NCI-H2081 treated with DMSO at 0.1 percent for 48 hours (cell line): ENCODE results near the gene RAB3A.
"Not testable (repeated sequence)": the region's sequence is repeated elsewhere in the genome, so short reads cannot be mapped to it uniquely, and the experiment has no call there.

ENCODE experiments used
- DNase-seq: peaks from one replicate; lab custom pipeline; 2025; lab: John Stamatoyannopoulos, UW

RAB3A gene

DNA sequence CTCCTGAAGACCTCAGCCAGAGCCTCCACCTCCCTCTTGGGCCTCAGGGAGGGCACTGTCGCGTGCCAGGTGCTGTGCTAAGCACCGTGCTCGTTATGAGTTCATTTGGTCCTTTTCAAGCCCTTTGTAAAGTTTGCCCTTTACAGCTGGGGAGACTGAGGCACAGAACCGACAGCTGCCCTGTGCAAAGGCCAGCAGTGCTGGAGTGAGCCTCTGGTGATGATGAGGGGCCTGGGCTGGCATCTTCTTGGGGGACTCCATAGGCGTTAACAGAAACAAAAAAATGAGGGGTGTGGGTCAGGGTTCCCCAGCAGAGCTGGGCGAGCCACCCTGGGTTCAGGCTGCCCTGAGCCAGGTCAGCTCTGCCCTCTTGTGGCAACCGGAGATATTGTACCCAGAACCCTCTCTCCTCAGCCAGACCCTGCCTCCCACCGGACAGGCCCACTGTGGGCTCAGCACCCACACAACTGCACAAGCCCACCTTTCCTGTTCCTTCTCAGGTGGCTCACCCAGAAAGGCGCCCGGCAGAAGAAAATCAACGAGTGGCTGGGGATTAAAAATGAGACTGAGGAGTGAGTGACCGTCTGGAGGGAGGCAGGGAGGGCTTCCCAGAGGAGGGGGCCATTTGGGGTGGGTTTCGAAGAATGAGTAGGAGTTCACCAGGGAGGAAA lies 35.7 kb downstream of the RAB3A start:
- DNase-seq: no peak

DNA sequence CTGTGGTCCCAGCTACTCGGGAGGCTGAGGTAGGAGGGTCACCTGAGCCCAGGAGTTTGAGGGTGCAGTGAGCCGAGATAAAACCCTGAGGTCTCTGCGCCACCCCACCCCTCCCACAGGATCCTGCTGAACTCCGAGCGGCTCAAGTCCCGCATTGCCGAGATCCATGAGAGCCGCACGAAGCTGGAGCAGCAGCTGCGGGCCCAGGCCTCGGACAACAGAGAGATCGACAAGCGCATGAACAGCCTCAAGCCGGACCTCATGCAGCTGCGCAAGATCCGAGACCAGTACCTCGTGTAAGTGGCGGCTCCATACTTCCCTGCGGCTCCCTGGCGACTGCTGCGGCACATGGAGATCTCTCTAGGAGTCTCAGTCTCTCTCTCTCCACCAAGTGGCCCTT lies 36.8 kb downstream of the RAB3A start:
- DNase-seq: no peak

- no peak for DNase-seq
Measured at GRCh38 chr19:18165794-18166544, 37.9 kb downstream of the RAB3A start.

DNA sequence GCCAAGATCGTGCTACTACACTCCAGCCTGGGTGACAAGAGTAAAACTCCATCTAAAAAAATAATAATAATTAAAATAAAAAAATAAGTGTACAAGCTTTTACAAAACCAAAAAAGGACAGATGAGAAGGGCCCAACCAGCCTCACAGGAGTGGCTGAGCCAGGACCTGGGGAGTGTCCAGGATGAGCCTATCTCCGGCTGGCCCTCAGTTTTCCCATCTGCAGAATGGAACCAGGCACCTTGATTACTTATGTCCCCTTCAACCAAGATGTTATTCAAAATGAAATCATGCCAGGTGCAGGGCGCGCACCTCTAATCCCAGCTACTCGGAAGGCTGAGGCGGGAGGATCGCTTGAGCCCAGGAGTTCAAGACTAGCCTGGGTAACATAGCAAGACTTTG lies 39.8 kb downstream of the RAB3A start:
- DNase-seq: no peak

DNA sequence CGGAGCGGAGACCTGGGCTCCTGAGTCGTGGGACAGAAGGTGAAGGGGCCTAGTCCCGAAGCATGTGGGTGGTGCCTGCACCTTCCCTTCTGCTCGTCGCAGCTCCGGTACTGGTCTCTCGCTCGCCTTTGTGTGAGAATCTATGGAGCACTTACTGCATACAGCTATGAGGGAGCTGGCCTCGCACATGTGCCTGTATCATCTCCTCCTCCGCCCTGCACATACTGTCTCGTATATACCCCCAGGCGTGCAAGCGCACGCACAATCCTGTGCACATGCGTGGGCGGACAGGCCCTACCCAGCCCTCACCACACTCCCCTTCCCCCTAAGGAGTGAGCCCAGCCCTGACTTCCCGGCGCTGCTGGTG lies 42.2 kb downstream of the RAB3A start:
- no peak for DNase-seq

GRCh38 chr19:18160971-18161635 lies 42.7 kb downstream of the RAB3A start:
- DNase-seq: no peak

- DNase-seq: no peak
Measured at GRCh38 chr19:18160493-18160970, 43.3 kb downstream of the RAB3A start.

- DNase-seq: no peak
Measured at GRCh38 chr19:18159810-18160209, 44.0 kb downstream of the RAB3A start.

DNA sequence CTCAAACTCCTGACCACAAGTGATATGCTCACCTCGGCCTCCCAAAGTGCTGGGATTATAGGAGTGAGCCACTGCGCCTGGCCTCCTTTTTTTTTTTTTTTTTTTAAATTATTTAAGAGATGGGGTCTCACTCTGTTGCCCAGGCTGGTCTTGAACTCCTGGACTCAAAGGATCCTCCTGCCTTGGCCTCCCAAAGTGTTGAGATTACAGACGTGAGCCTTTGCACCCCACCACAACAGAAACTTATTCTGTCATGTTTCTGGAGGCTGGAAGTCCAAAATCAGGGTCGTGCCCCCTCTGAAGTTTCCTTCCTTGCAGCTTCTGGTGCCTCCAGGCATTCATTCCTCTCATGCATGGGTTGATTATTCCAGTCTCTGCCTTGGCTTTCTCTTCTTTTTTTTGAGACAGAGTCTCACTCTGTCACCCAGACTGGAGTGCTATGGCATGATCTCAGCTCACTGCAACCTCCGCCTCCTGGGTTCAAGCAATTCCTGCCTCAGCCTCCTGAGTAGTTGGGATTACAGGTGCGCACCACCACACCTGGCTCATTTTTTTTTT lies 44.7 kb downstream of the RAB3A start:
- DNase-seq: not testable (repeated sequence)

GRCh38 chr19:18158467-18158866 lies 45.4 kb downstream of the RAB3A start:
- no peak for DNase-seq

DNA sequence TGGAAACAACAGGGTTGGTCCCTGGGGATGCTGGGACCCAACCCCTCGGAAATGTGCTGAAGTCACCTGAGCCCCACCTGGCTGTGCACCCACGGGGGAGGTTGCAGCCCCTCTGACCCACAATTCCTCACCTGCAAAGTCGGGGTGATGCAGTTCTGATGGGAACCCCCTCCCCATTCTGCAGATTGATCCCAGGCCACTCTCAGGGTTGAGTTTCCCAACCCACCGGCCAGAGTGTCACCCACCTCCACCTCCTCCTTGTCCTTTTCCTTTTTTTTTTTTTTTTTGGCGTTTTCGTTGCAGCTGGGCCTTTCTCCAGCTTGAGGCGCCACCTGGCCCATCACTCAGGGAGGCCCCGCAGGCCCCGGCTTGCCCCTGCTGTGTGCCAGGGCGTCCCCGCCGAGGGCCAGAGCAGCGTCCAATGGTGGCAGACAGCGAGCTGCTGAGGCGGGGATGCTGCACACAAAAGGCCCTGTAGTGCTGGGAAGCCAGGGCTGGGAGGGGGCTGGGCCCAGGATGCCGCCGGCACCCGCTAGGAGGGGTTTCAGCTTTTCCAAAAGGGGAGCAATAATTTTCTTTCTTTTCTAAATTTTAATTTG lies 46.3 kb downstream of the RAB3A start:
- DNase-seq: peak; percentile 52

DNA sequence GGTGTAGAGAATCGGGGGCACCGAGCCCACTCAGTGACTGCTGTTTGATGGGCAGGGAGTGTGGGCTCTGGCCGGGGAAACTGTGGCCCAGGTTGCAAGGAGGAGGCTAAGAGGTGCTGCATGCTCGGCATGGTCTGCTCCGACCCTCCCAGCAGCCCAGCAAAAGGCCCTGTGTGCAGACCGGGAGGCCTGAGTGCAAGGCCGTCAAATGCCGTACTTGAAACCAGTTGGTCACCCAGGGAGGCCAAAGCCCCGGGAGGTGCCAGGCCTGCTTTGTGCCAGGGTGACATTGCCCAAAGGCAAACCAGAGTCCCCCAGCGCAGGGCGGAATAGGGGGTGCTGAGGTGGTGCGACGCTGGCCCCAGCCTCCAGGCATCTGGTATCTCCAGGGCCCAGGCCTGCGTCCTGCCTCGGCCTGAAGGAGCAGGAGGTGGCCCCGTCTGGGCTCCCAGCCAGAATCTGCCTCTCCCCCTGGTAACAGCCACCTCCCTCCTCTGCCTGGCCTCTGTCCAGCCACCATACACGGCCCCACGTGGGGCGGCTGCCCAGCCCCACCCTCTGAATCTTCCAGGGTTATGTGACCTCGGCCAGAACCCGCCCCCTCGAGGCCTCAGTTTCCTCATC lies 46.9 kb downstream of the RAB3A start:
- DNase-seq: peak; percentile 80

- no peak for DNase-seq
Measured at GRCh38 chr19:18156268-18156667, 47.6 kb downstream of the RAB3A start.

GRCh38 chr19:18155095-18156087 lies 48.5 kb downstream of the RAB3A start:
- no peak for DNase-seq

- no peak for DNase-seq
Measured at GRCh38 chr19:18153556-18154134, 50.2 kb downstream of the RAB3A start.

DNA sequence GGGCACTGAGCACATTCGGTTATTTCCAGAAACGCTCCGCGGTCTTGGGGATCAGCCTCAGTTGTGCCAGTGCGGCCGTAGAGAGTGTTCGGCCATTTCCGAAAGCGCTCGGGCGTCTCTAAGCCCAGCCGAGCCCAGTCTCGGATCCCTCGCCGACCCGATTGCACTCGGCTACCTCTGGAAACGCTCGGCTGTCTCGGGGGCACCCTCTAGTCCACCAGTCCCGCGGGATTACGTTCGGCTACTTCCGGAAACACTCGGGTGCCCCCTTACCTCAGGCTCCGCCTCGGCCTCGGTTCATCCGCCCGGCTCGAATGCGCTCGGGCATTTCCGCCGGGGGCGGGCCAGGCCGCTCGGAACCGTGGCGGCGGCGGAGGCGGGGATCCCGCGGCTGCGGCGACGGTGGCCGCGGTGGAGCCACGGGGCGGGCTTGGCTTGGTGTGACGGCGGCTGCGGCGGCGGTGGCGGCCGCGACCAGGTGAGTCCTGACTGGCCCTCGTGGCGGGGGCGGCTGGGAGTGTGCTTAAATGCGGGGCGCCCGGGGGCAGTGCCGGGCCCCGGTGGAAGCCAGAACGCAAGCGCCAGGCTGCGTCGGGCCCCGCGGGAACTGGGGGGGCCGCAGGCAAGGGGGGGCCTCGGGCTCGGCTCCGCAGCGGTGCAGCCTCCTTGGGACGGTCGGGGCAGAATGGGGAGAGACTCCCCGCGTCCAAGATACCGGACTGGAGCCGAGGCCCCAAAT lies 50.9 kb downstream of the RAB3A start, which contains the start of gene PIK3R2:
PIK3R2 (plus strand) TSS at position 347 of the 739 bp plus-strand sequence. CDS start 2,717 bp downstream, outside the sequence.
- DNase-seq: peak; percentile 96

GRCh38 chr19:18152442-18152816 lies 51.4 kb downstream of the RAB3A start:
- peak; percentile 83 for DNase-seq

- DNase-seq: no peak
Measured at GRCh38 chr19:18150776-18151624, 52.8 kb downstream of the RAB3A start.
